Omental fat pad (tissue), 4 donors: Measurements from ENCODE around the gene TTC23. TPM values are rescaled to one million over a fixed set of nuclear protein-coding genes. Genes with fewer than 3 reads are reported as not detected.

Source experiments
- ATAC-seq: fragments of 150-250 bp; one replicate; pipeline ENCODE4 v1.9.1; 2016; ENCODE audit warnings: mild to moderate bottlenecking, moderate library complexity; ENCODE audit not compliant: low FRiP score
- DNase-seq: peaks from one replicate; pipeline ENCODE4 v3.0.0-alpha.2; 2019; ENCODE audit warnings: low spot score
- CTCF ChIP-seq, 3 donors: fragments of 450-650 bp; IDR thresholded peaks; one replicate each; pipeline ENCODE4 v1.5.1; 2016 to 2017; ENCODE audit warnings: antibody characterized with exemption in 3 of 3, mild to moderate bottlenecking in 3 of 3, moderate library complexity in 2 of 3
- total RNA-seq, 4 donors: library from RNA; depleted of rRNA; stranded (reverse); fragments of >200 nt; gene quantifications; one replicate each; pipeline ENCODE4 v1.1.0, GENCODE V29; 2016

TTC23 gene
- total RNA-seq, 4 donors from 2014 or later = 11.9 to 42.2 (median 19.9) TPM

GRCh38 chr15:99092554-99093172, 156.7 kb downstream of the TTC23 start:
- DNase-seq (no peak), ATAC-seq (no peak)
- no peak for TF ChIP-seq CTCF (IDR thresholded peaks at IDR 0.05)

- TF ChIP-seq CTCF (IDR thresholded peaks at IDR 0.05) = no peak
- no peak for ATAC-seq
- DNase-seq = no peak
Observed at GRCh38 chr15:99090938-99091337, 158.4 kb downstream of the TTC23 start.

GRCh38 chr15:99090011-99090699, 159.2 kb downstream of the TTC23 start:
- DNase-seq = no peak
- TF ChIP-seq CTCF (IDR thresholded peaks at IDR 0.05) = no peak
- ATAC-seq = no peak

GRCh38 chr15:99087405-99087943, 161.9 kb downstream of the TTC23 start:
- DNase-seq (no peak), ATAC-seq (no peak)
- no peak for TF ChIP-seq CTCF (IDR thresholded peaks at IDR 0.05)

GRCh38 chr15:99086327-99086667, 163.1 kb downstream of the TTC23 start:
- ATAC-seq (peak; percentile 28), DNase-seq (no peak)
- TF ChIP-seq CTCF (IDR thresholded peaks at IDR 0.05) = no peak

Other genes starting within 250 kb of the TTC23 start
- gene PGPEP1L, start 241.8 kb downstream of the TTC23 start, total RNA-seq = not detected
- 10 to 100 TPM; 13.6 to 49.7 (median 37.5) TPM for gene SYNM, start 144.5 kb downstream of the TTC23 start, total RNA-seq
- gene LRRC28, start 1.9 kb upstream of the TTC23 start, total RNA-seq = 10 to 100 TPM; 27.6 to 32.3 (median 30.5) TPM